Activated CD8-positive, alpha-beta T cell treated with anti-CD3 and anti-CD28 coated beads for 36 hours (primary cell): Measurements from ENCODE around the gene ATP13A3. TPM values are rescaled to one million over a fixed set of nuclear protein-coding genes. Genes with fewer than 3 reads are reported as not detected.

ENCODE experiments used
- ATAC-seq: fragments of 200-7000 bp; cut with Tn5 transposase; one replicate; pipeline ENCODE4 v1.10.0; 2021; ENCODE audit warnings: mild to moderate bottlenecking, moderate library complexity
- CTCF ChIA-PET: fragments of 350-600 bp; sonication (Branson Sonifier 250); formaldehyde crosslinking; loops from one replicate; lab custom pipeline; 2021; ENCODE audit warnings: antibody characterized with exemption; lab: Charles Lee
- POLR2A ChIA-PET: fragments of 350-600 bp; sonication (Branson Sonifier 250); formaldehyde crosslinking; loops from one replicate; lab custom pipeline; 2021; ENCODE audit warnings: antibody characterized with exemption; lab: Charles Lee
- DNase-seq: peaks from one replicate; pipeline ENCODE4 v3.0.0-alpha.2; 2020
- H3K27ac Mint-ChIP-seq: one replicate; pipeline ENCODE4 v1.8.0; 2021; ENCODE audit warnings: mild to moderate bottlenecking, mixed read lengths
- H3K27me3 Mint-ChIP-seq: one replicate; pipeline ENCODE4 v1.8.0; 2021; ENCODE audit warnings: mixed read lengths
- H3K36me3 Mint-ChIP-seq: one replicate; pipeline ENCODE4 v1.8.0; 2021; ENCODE audit warnings: low read depth, mixed read lengths
- H3K4me1 Mint-ChIP-seq: one replicate; pipeline ENCODE4 v1.8.0; 2021; ENCODE audit warnings: low read depth, mixed read lengths
- H3K4me3 Mint-ChIP-seq: one replicate; pipeline ENCODE4 v1.8.0; 2021; ENCODE audit warnings: mild to moderate bottlenecking, moderate library complexity, mixed read lengths
- H3K9me3 Mint-ChIP-seq: one replicate; pipeline ENCODE4 v1.8.0; 2021; ENCODE audit warnings: mixed read lengths
- intact Hi-C: fragments of 100-400 bp; cut with micrococcal nuclease; formaldehyde crosslinking; loops from one replicate; pipeline ENCODE4 v1.10.0; 2022
- total RNA-seq, 2 experiments: library from RNA; stranded (reverse); gene quantifications; one replicate each; pipeline ENCODE4 v1.2.3, GENCODE V29; 2021
- TF ChIP-seq, protein P1 (sequence below): fragments of 200-600 bp; IDR thresholded peaks from one replicate; pipeline ENCODE4 v1.8.0; 2022; ENCODE audit warnings: antibody characterized with exemption, mild to moderate bottlenecking

The ATP13A3 gene
- total RNA-seq, 2 experiments from 2014 or later: 101 to 110 TPM

DNA sequence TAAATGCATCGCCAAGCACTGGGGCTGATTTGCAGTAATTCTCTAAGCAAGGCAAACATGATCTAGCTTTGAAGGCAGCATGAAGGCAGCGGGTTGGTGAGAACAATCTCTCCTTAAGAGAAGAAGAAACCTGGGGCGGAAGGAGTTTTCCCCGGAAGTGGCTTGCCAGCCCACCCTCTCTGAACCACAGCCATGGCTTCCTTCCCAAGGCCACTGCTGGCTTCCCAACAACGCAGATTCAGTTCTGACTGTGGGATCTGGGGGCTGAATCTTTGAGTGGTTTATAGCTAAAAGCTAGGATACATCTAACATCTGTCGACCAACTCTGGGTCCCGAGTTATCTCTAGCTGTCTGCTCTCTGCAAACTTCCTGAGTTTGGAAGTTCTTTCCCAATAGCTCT, 131.4 kb downstream of the ATP13A3 start:
- ChIA-PET POLR2A (no interaction called here), CTCF (interaction anchor here (0.9 to 5.2 kb wide), 3 partner anchors 11 to 40 kb away, joined by 3 to 39 read pairs (median 5); no protein-coding TSS in a partner anchor)
- Mint-ChIP-seq H3K27ac (no peak overlapping the region), H3K4me1 (no peaks in the 10 kb centered on the region), H3K4me3 (no peak overlapping the region), H3K36me3 (no peaks in the 10 kb centered on the region), H3K9me3 (no peaks in the 10 kb centered on the region), H3K27me3 (no peaks in the 10 kb centered on the region)
- TF ChIP-seq, protein P1, sequence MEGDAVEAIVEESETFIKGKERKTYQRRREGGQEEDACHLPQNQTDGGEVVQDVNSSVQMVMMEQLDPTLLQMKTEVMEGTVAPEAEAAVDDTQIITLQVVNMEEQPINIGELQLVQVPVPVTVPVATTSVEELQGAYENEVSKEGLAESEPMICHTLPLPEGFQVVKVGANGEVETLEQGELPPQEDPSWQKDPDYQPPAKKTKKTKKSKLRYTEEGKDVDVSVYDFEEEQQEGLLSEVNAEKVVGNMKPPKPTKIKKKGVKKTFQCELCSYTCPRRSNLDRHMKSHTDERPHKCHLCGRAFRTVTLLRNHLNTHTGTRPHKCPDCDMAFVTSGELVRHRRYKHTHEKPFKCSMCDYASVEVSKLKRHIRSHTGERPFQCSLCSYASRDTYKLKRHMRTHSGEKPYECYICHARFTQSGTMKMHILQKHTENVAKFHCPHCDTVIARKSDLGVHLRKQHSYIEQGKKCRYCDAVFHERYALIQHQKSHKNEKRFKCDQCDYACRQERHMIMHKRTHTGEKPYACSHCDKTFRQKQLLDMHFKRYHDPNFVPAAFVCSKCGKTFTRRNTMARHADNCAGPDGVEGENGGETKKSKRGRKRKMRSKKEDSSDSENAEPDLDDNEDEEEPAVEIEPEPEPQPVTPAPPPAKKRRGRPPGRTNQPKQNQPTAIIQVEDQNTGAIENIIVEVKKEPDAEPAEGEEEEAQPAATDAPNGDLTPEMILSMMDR: no peak
- no peak for ATAC-seq
- intact Hi-C loops: no loop called here
- DNase-seq: no peak

- H3K27me3 Mint-ChIP-seq: no peaks in the 10 kb centered on the region
- ChIA-PET POLR2A (no interaction called here), CTCF (interaction anchor here (1.1 to 5.2 kb wide), 3 partner anchors 10 to 42 kb away, joined by 3 to 39 read pairs (median 3); no protein-coding TSS in a partner anchor)
- no peak overlapping the region for H3K4me3 Mint-ChIP-seq
- H3K9me3 Mint-ChIP-seq: no peaks in the 10 kb centered on the region
- no peaks in the 10 kb centered on the region for H3K4me1 Mint-ChIP-seq
- TF ChIP-seq, protein P1: no peak
- DNase-seq (no peak), ATAC-seq (no peak)
- intact Hi-C loops: no loop called here
- no peaks in the 10 kb centered on the region for H3K36me3 Mint-ChIP-seq
- H3K27ac Mint-ChIP-seq: no peak overlapping the region
Measured at GRCh38 chr3:194354315-194354714, 132.5 kb downstream of the ATP13A3 start.

Other genes starting within 250 kb of the ATP13A3 start
- not detected for gene CPN2, start 135.7 kb downstream of the ATP13A3 start, total RNA-seq
- not detected for gene LRRC15, start 117.3 kb downstream of the ATP13A3 start, total RNA-seq
- under 1 TPM; 0.72 to 0.83 TPM for gene GP5, start 87.7 kb downstream of the ATP13A3 start, total RNA-seq
- gene TMEM44, start 146.4 kb upstream of the ATP13A3 start, total RNA-seq: 1 to 10 TPM; 4.4 to 5.0 TPM
- 10 to 100 TPM; 36.5 to 41.3 TPM for gene LSG1, start 185.2 kb upstream of the ATP13A3 start, total RNA-seq
- 1 to 10 TPM; 3.3 to 3.9 TPM for gene FAM43A, start 198.9 kb upstream of the ATP13A3 start, total RNA-seq